ENCODE results near the gene ZNF181.

Gene ZNF181

GRCh38 chr19:34759218-34759917 is 25.3 kb downstream of the ZNF181 start:
- no peak for DNase-seq (ENCODE audit: low spot score)

GRCh38 chr19:34766386-34766785 is 32.3 kb downstream of the ZNF181 start:
- no peak for DNase-seq (ENCODE audit: low spot score)

- DNase-seq (ENCODE audit: low spot score): no peak
Measured at GRCh38 chr19:34767951-34768350, 33.9 kb downstream of the ZNF181 start.

GRCh38 chr19:34772697-34773554 is 38.9 kb downstream of the ZNF181 start, which contains the start of gene ZNF599:
Gene ZNF599, minus strand, starts transcription at chr19:34773215. Its CDS starts 374 bp downstream, at chr19:34772841.
- DNase-seq (ENCODE audit: low spot score): peak; percentile 82

DNA sequence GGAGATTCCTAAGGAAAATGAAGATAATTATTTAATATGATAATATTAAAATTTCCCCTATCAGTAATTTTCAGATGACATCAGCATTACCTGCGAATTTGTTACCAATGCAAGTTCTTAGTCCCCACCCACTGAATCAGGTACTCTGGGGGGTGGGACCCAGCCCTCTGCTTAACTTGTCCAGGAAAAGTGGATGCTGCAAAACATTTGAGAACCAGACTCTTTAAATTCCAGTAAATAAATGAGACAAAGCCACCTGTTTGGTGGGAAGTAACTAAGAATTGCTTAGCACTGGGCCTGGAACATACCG is 39.5 kb downstream of the ZNF181 start:
- DNase-seq (ENCODE audit: low spot score): no peak

DNA sequence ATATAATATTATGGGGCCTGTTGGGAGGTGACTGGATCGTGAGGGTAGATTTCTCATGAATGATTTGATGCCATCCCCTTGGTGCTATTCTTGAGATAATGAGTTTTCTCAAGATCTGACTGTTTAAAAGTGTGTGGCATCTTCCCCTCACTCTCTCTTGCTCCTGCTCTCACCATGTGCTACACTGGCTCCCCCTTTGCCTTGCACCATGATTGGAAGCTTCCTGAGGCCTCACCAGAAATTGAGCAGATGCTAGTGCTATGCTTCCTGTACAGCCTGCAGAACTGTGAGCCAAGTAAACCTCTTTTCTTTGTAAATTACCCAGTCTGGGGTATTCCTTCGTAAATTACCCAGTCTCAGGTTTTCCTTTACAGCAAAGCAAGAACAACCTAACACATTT is 40.8 kb downstream of the ZNF181 start:
- no peak for DNase-seq (ENCODE audit: low spot score)

DNA sequence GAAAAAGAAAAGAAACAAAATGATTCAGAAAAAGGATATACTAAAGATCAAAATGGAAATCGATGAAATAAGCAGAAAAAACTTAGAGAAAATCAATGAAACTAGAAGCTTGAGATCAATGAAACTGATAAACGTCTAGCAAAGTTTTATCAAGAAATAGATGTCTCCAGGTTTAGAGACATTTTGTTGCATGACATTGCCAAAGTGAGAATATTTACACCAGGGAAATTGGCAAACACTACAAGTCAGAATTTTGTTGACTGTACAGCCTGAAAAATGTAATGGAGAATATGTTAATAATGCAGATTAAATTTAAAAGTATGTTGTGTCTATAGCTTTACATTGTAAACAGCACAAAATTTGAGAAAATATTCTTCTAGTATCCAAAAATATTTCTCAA is 44.3 kb downstream of the ZNF181 start:
- DNase-seq (ENCODE audit: low spot score): no peak

DNA sequence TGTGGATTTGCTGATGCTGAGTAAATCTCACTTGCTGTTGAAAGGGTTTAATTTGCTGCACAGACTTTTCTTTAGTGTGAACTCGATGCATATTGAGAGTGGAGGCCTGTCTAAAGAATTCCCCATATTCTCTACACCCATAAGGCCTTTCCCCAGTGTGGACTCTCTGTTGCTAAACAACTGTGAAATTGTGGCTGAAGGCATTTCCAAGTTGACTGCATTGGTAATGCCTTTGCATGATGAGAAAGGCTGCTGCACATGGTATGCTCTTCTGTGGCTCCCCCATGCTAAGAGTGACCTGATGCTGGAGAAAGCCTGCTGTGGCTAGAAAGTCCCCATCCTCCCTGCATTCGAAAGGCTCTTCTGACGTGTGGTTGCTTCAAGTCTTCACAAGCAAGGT is 45.6 kb downstream of the ZNF181 start:
- DNase-seq (ENCODE audit: low spot score): no peak

GRCh38 chr19:34786236-34786635 is 52.2 kb downstream of the ZNF181 start:
- DNase-seq (ENCODE audit: low spot score): no peak

DNA sequence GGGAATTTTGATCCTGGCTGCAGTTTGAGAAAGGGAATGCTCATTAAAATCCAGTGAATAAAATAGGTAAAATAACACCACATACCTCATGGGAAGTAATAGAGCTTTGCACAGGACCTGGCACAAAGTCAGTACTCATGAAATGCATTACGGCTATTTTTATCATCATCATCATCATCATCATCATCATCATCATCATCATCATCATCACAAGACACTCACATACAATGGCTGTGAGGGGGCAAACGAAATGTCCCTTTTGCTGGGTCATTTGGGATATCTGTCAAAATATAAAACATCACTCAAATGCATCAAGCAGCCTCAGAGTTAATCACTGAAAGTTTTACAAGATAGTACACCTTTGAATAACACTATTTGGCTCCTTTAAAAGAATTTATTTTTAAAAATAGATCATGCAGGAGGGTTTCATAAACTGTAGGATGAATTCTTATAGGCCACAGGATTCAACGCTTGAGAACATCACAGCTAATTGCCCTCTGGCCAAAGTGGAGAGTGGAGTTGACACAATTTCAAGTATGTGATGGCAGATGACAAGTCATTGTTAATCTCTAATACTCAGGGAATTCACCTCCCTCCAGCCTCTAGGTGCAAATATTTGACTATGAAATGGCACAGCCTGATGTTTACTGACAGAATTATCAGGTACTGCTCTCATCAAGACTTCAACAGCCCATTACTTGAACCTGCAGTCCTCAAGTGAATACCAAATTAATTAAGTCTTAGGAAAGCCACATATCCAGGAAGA is 53.2 kb downstream of the ZNF181 start:
- DNase-seq (ENCODE audit: low spot score): no peak

- no peak for DNase-seq (ENCODE audit: low spot score)
Measured at GRCh38 chr19:34788074-34788473, 54.0 kb downstream of the ZNF181 start.

- no peak for DNase-seq (ENCODE audit: low spot score)
Measured at GRCh38 chr19:34793565-34793964, 59.5 kb downstream of the ZNF181 start.

GRCh38 chr19:34794066-34794960 is 60.3 kb downstream of the ZNF181 start:
- DNase-seq (ENCODE audit: low spot score): no peak

Measured in kidney capillary endothelial cell (primary cell).